Mammary epithelial cell (primary cell): ENCODE results near the gene MEGF10.

ENCODE experiments used
- EZH2 ChIP-seq: IDR thresholded peaks from 2 replicates; pipeline ENCODE4 v1.6.1; 2012; ENCODE audit warnings: low read length, inconsistent platforms, borderline replicate concordance
- TF ChIP-seq, protein P1 (sequence below), 2 donors: IDR thresholded peaks in 1 of 2; conservative IDR thresholded peaks in 1 of 2; 2 replicates each; pipeline ENCODE4 v1.5.1; 2011 to 2012; ENCODE audit warnings: inconsistent platforms in 2 of 2, low read length in 2 of 2, mild to moderate bottlenecking in 2 of 2, control low read depth in 1 of 2, low read depth in 1 of 2; ENCODE audit not compliant: insufficient read depth in 1 of 2; ENCODE audit errors: extremely low read depth in 1 of 2

DNA sequence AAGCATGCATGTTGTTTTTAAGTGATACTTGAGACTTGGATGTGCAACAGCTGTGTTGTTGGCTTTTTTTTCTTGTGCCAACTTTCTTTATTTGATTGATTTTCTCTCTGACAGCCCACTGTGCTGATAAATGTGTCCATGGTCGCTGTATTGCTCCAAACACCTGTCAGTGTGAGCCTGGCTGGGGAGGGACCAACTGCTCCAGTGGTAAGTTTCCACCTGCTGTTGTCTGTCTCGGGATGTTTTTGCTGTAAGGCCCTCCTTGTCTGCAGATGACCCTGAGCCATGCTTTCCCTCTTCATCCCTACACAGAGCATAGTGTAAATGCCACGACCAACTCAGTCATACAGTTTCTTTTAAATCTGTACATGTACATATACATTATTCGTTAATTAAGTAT lies 79.2 kb downstream of the MEGF10 start:
- no peak for TF ChIP-seq EZH2
- TF ChIP-seq, protein P1, sequence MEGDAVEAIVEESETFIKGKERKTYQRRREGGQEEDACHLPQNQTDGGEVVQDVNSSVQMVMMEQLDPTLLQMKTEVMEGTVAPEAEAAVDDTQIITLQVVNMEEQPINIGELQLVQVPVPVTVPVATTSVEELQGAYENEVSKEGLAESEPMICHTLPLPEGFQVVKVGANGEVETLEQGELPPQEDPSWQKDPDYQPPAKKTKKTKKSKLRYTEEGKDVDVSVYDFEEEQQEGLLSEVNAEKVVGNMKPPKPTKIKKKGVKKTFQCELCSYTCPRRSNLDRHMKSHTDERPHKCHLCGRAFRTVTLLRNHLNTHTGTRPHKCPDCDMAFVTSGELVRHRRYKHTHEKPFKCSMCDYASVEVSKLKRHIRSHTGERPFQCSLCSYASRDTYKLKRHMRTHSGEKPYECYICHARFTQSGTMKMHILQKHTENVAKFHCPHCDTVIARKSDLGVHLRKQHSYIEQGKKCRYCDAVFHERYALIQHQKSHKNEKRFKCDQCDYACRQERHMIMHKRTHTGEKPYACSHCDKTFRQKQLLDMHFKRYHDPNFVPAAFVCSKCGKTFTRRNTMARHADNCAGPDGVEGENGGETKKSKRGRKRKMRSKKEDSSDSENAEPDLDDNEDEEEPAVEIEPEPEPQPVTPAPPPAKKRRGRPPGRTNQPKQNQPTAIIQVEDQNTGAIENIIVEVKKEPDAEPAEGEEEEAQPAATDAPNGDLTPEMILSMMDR (conservative IDR thresholded peaks at IDR 0.05 in 1 of 2, IDR thresholded peaks at IDR 0.05 in 1 of 2; ENCODE audit: extremely low read depth in 1 of 2, insufficient read depth in 1 of 2, low read depth in 1 of 2, low read length in 2 of 2) = no peak
